ENCODE results near the gene MAGEB17.

The MAGEB17 gene

DNA sequence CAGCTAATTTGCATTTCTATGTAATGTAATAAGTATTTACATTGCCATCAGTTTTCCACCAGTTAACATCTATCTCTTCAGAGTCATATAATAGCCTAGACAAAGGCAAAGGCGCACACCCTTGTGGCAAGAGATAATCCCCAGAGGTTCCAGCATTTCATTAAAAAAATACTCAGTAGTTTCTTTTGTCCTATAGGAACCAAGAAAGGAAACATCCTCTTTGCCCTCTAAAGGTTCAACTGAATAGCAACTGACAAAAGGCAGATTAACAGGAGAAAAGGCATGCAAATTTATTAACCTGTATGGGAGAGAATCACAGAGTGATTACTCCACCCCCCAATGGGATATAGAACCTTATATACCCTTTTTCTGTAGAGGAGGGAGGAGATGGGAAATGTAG lies 48.4 kb downstream of the MAGEB17 start:
- Histone ChIP-seq H2AFZ (ENCODE audit: low read depth, low read length) (no peak overlapping the region), H3K4me3 (ENCODE audit: low read depth in 1 of 2, low read length in 2 of 2) (no peak overlapping the region), H4K20me1 (ENCODE audit: insufficient read depth, low read length) (no peaks in the 10 kb centered on the region), H3K9me3 (ENCODE audit: insufficient read depth, low read length, severe bottlenecking) (no peaks in the 10 kb centered on the region), H3K9ac (ENCODE audit: low read depth, low read length) (no peak overlapping the region), H3K27ac (ENCODE audit: low read length) (no peak overlapping the region), H3K4me2 (ENCODE audit: insufficient read depth, low read length) (no peak overlapping the region), H3K79me2 (ENCODE audit: insufficient read depth, low read length) (no peaks in the 10 kb centered on the region), H3K27me3 (ENCODE audit: insufficient read depth, low read length, poor library complexity) (no peaks in the 10 kb centered on the region), H3K36me3 (ENCODE audit: insufficient read depth, low read length) (no peaks in the 10 kb centered on the region), H3K4me1 (ENCODE audit: insufficient read depth, low read length) (no peaks in the 10 kb centered on the region)
- ATAC-seq (ENCODE audit: insufficient read depth, low read depth) (no peak), DNase-seq (no peak)
- TF ChIP-seq, protein P1, sequence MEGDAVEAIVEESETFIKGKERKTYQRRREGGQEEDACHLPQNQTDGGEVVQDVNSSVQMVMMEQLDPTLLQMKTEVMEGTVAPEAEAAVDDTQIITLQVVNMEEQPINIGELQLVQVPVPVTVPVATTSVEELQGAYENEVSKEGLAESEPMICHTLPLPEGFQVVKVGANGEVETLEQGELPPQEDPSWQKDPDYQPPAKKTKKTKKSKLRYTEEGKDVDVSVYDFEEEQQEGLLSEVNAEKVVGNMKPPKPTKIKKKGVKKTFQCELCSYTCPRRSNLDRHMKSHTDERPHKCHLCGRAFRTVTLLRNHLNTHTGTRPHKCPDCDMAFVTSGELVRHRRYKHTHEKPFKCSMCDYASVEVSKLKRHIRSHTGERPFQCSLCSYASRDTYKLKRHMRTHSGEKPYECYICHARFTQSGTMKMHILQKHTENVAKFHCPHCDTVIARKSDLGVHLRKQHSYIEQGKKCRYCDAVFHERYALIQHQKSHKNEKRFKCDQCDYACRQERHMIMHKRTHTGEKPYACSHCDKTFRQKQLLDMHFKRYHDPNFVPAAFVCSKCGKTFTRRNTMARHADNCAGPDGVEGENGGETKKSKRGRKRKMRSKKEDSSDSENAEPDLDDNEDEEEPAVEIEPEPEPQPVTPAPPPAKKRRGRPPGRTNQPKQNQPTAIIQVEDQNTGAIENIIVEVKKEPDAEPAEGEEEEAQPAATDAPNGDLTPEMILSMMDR (IDR thresholded peaks at IDR 0.05; ENCODE audit: borderline replicate concordance, extremely low read depth, low read length, poor library complexity, severe bottlenecking), result no peak
- no peak for TF ChIP-seq EZH2 (IDR thresholded peaks at IDR 0.05; ENCODE audit: borderline replicate concordance, low read depth, low read length, severe bottlenecking)
